Activated naive CD8-positive, alpha-beta T cell (primary cell): ENCODE measurements around the gene CPPED1.
"Not testable (repeated sequence)": the region's sequence is repeated elsewhere in the genome, so short reads cannot be mapped to it uniquely, and the experiment has no call there.

Source experiments
- H3K27ac Mint-ChIP-seq: one replicate; pipeline ENCODE4 v1.8.0; 2021; ENCODE audit warnings: mixed read lengths
- H3K27me3 Mint-ChIP-seq: one replicate; pipeline ENCODE4 v1.8.0; 2021; ENCODE audit warnings: mixed read lengths
- H3K36me3 Mint-ChIP-seq: one replicate; pipeline ENCODE4 v1.8.0; 2021; ENCODE audit warnings: mixed read lengths
- H3K4me1 Mint-ChIP-seq: one replicate; pipeline ENCODE4 v1.8.0; 2021; ENCODE audit warnings: low read depth, mixed read lengths
- H3K4me3 Mint-ChIP-seq: one replicate; pipeline ENCODE4 v1.8.0; 2021; ENCODE audit warnings: mild to moderate bottlenecking, mixed read lengths
- H3K9me3 Mint-ChIP-seq: one replicate; pipeline ENCODE4 v1.8.0; 2021; ENCODE audit warnings: low read depth, mixed read lengths

CPPED1 gene, protein sequence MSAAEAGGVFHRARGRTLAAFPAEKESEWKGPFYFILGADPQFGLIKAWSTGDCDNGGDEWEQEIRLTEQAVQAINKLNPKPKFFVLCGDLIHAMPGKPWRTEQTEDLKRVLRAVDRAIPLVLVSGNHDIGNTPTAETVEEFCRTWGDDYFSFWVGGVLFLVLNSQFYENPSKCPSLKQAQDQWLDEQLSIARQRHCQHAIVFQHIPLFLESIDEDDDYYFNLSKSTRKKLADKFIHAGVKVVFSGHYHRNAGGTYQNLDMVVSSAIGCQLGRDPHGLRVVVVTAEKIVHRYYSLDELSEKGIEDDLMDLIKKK

DNA sequence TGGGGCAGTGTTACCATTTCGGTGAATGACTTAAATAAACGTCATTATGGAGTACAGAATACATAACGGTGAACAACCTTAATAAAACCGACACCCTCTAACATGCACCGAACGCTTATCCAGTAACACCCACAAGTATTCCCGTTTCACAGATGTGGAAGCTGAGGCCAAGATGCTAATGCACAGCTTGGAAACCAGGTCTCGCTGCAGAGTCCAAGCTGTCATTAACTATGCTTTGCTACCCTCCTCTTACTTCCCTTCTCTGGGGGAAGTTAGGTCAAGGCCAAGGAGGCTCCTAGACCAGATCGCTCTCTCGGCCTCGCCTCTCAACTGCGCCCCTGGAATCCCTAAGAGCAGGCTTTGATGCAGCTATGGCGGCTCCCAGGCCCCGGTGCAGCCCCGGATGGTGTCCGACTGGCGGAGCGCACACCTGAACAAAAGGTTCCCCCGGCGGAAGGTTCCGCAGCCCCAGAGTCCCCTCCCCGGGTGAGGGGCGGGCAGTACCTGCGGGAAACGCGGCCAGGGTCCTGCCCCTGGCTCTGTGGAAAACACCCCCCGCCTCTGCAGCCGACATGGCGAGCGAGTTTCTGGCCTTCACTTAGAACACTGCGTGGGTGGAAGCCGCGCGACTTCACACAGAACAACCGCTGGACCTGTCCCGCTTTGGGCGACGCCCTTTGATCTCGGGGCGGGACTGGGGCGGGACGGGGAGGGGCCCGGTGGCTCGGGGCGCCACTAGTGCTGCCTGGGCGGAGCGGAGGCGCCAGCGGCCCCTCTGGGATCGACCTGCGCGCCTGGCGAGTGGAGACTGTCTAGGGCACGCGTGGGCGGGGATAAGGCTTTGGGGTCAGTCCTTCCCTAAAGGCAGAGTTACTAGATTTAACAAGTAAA is at the start of gene CPPED1:
Gene CPPED1, minus strand, starts transcription at position 685 of the 891 bp plus-strand sequence. Its CDS starts 111 bp downstream, at position 574.
- Mint-ChIP-seq H3K27me3 (peaks cover 3% of the 10 kb centered on the region), H3K9me3 (no peaks in the 10 kb centered on the region), H3K36me3 (peaks cover 4% of the 10 kb centered on the region), H3K4me3 (peak within 1 kb of the TSS; percentile 94), H3K4me1 (peaks cover 18% of the 10 kb centered on the region), H3K27ac (peak within 1 kb of the TSS; percentile 94)

GRCh38 chr16:12850186-12850585 is 46.5 kb upstream of the CPPED1 start:
- Mint-ChIP-seq H3K4me1 (no peaks in the 10 kb centered on the region), H3K27me3 (peaks cover 3% of the 10 kb centered on the region), H3K36me3 (no peaks in the 10 kb centered on the region)

DNA sequence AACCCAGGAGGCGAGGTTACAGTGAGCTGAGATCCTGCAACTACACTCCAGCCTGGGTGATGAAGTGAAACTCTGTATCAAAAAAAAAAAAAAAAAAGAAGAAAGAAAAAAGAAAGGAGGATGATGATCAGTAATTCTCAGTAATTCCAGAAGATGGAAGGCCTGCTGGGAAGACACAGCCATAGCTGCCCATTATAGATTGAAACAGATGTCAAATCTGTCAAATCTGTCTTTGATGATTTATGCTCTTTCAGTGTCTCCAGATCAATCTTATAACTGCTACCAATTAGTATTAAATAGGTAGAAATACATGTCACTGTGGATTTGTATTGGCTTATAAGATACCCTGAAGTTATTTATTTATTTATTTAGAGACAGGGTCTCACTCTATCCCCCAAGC is 42.9 kb upstream of the CPPED1 start:
- Mint-ChIP-seq H3K27ac (no peak overlapping the region), H3K9me3 (no peaks in the 10 kb centered on the region), H3K4me3 (no peak overlapping the region), H3K36me3 (no peaks in the 10 kb centered on the region), H3K4me1 (no peaks in the 10 kb centered on the region), H3K27me3 (peaks cover 7% of the 10 kb centered on the region)

More at GRCh38 chr16:12850186-12850585, 46.5 kb upstream of the CPPED1 start:
- H3K9me3 Mint-ChIP-seq = no peaks in the 10 kb centered on the region
- no peak overlapping the region for H3K27ac Mint-ChIP-seq
- H3K4me3 Mint-ChIP-seq = no peak overlapping the region

DNA sequence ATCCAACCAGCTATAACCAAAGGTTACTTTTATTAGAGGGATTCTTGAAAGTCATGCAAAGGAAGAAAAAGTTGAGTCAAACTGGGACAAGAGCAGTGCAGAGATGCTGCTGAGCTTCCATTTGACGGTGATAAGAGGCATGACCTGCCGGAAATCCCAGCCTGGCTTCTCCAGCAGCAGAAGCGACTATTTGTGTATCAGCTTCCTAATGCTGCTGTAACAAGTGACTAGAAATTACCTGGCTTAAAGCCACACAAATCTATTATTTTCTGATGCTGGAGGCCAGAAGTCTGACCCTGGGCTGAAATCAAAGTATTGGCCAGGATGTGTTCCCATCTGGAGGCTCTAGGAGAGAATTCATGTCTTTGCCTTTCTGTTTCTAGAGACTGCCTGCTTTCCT is 41.6 kb upstream of the CPPED1 start:
- peaks cover 6% of the 10 kb centered on the region for H3K9me3 Mint-ChIP-seq
- H3K4me1 Mint-ChIP-seq = no peaks in the 10 kb centered on the region
- H3K36me3 Mint-ChIP-seq = no peaks in the 10 kb centered on the region
- peaks cover 6% of the 10 kb centered on the region for H3K27me3 Mint-ChIP-seq
- no peak overlapping the region for H3K27ac Mint-ChIP-seq
- H3K4me3 Mint-ChIP-seq = no peak overlapping the region

GRCh38 chr16:12837756-12838155 is 34.1 kb upstream of the CPPED1 start:
- Mint-ChIP-seq H3K9me3 (peaks cover 13% of the 10 kb centered on the region), H3K4me1 (peaks cover 5% of the 10 kb centered on the region), H3K36me3 (no peaks in the 10 kb centered on the region), H3K27me3 (peaks cover 8% of the 10 kb centered on the region), H3K4me3 (no peak overlapping the region), H3K27ac (no peak overlapping the region)

GRCh38 chr16:12837291-12837690 is 33.6 kb upstream of the CPPED1 start:
- H3K27ac Mint-ChIP-seq = no peak overlapping the region
- H3K9me3 Mint-ChIP-seq = peaks cover 13% of the 10 kb centered on the region
- peaks cover 5% of the 10 kb centered on the region for H3K4me1 Mint-ChIP-seq
- no peak overlapping the region for H3K4me3 Mint-ChIP-seq
- no peaks in the 10 kb centered on the region for H3K36me3 Mint-ChIP-seq
- H3K27me3 Mint-ChIP-seq = peaks cover 11% of the 10 kb centered on the region

DNA sequence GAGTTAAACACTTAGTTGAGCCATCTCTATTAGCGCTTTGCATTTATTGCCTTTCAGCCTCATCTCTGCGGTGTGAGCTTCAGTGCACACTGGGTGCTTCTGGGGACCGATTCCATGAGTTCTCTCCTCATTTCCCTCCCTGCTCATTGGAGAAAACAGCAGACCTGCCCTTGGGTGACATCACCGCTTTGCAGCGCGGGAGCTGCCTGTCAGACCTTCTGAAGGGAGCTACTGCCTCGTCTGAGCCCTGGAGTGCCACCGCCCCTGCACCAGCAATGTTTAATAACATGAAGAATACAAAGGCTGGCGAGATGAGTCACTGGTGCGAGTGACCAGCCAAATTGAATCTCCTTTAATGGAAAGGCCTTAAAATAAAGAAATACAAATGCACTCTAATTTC is 30.2 kb upstream of the CPPED1 start:
- peaks cover 7% of the 10 kb centered on the region for H3K9me3 Mint-ChIP-seq
- H3K27ac Mint-ChIP-seq = no peak overlapping the region
- H3K4me3 Mint-ChIP-seq = no peak overlapping the region
- H3K36me3 Mint-ChIP-seq = no peaks in the 10 kb centered on the region
- peaks cover 5% of the 10 kb centered on the region for H3K4me1 Mint-ChIP-seq
- H3K27me3 Mint-ChIP-seq = peaks cover 18% of the 10 kb centered on the region

DNA sequence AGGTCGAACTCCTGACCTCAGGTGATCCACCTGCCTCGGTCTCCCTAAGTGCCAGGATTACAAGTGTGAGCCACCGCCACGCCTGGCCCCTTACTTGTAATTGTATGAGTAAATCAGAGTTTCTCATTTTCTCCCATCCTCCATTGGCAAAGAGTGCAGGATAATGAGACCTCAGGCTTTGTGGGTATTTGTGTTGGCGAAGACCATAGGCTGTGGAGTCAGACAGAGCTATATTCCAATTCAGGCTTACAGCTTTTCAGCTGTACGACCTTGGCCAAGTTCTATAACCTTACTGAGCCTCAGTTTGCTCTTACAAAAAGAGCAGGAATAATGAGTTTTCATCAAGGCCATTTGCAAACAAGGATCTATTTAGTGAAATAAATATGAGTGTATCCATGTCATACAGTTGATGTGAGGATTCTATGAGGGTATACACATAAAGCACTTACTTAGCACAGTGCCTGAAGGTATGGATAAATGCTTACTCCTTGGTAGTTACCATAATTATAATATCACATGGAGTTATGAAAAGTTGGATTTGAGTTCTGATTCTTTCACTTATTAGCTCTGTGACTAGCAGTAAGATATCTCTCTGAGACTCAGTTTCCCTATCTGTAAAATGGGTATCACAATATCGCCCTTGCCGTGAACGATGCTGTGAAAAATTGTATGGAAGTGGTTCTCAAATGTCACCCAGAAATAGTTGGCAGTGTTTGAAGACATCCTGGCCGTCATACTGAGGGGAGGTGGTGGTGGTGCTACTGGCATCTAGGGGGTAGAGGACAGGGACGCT is 25.6 kb upstream of the CPPED1 start:
- H3K27ac Mint-ChIP-seq = no peak overlapping the region

DNA sequence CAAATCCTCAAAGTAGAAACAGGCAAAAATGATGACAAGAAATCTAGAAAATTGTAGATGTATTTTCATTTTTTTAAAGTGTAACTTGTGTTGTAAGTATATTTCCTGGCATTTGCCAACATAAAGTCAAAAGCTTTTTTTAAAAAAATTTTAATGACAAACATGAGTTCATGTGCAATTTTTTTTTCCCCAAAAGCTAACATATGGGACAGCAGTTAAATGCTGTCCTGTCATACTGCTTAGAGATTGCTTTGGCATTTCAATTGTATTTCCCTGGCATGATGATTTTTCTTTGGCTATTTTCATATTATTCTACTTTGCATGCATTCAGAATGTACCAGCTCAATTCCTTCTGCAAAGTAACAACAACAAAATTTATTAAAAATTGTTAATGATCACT is 24.5 kb upstream of the CPPED1 start:
- Mint-ChIP-seq H3K27me3 (peaks cover 12% of the 10 kb centered on the region), H3K4me1 (no peaks in the 10 kb centered on the region), H3K9me3 (no peaks in the 10 kb centered on the region), H3K36me3 (no peaks in the 10 kb centered on the region), H3K27ac (no peak overlapping the region), H3K4me3 (no peak overlapping the region)

More for the DNA sequence above, 25.6 kb upstream of the CPPED1 start:
- Mint-ChIP-seq H3K4me1 (no peaks in the 10 kb centered on the region), H3K36me3 (no peaks in the 10 kb centered on the region), H3K9me3 (no peaks in the 10 kb centered on the region), H3K4me3 (no peak overlapping the region), H3K27me3 (peaks cover 14% of the 10 kb centered on the region)

GRCh38 chr16:12826559-12826958 is 22.9 kb upstream of the CPPED1 start:
- H3K27ac Mint-ChIP-seq = no peak overlapping the region
- H3K4me3 Mint-ChIP-seq = no peak overlapping the region
- H3K36me3 Mint-ChIP-seq = no peaks in the 10 kb centered on the region
- peaks cover 9% of the 10 kb centered on the region for H3K27me3 Mint-ChIP-seq
- H3K4me1 Mint-ChIP-seq = no peaks in the 10 kb centered on the region
- H3K9me3 Mint-ChIP-seq = no peaks in the 10 kb centered on the region

- Mint-ChIP-seq H3K4me1 (peaks cover 4% of the 10 kb centered on the region), H3K4me3 (no peak overlapping the region), H3K36me3 (no peaks in the 10 kb centered on the region), H3K27me3 (peaks cover 1% of the 10 kb centered on the region), H3K27ac (no peak overlapping the region), H3K9me3 (no peaks in the 10 kb centered on the region)
Measured at GRCh38 chr16:12819126-12820117, 15.7 kb upstream of the CPPED1 start.

DNA sequence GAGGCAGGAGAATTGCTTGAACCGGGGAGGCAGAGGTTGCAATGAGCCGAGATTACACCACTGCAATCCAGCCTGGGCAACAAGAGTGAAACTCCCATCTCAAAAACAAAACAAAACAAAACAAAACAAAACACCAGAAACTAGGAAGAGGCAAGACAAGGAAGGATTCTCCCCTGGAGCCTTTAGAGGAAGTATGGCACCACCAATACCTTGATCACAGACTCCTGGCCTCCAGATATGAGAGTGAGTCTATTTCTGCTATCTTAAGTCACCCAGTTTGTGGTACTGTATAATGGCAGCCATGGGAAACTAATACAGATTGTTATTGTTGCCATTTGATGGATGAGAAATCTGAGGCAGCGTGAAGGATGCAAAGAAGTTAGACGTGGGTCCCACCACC is 14.6 kb upstream of the CPPED1 start:
- Mint-ChIP-seq H3K9me3 (no peaks in the 10 kb centered on the region), H3K4me1 (peaks cover 4% of the 10 kb centered on the region), H3K4me3 (no peak overlapping the region), H3K27me3 (peaks cover 1% of the 10 kb centered on the region), H3K36me3 (no peaks in the 10 kb centered on the region), H3K27ac (no peak overlapping the region)

DNA sequence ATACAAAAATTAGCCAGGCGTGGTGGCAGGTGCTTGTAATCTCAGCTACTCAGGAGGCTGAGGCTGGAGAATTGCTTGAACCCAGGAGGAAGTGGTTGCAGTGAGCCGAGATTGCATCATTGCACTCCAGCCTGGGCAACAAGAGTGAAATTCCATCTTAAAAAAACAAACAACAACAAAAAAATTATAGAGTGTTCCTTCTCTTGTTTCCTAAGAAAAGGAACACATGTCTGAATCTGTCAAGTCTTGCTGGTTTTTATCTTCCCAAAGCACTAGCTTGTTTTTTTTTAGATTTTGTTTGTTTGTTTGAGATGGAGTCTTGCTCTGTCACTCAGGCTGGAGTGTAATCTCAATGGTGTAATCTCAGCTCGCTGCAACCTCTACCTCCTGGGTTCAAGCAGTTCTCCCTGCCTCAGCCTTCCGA is 13.1 kb upstream of the CPPED1 start:
- H3K36me3 Mint-ChIP-seq, H3K27me3 Mint-ChIP-seq, H3K4me1 Mint-ChIP-seq, H3K27ac Mint-ChIP-seq, H3K9me3 Mint-ChIP-seq, H3K4me3 Mint-ChIP-seq: not testable (repeated sequence)

- no peak overlapping the region for H3K27ac Mint-ChIP-seq
- peaks cover 2% of the 10 kb centered on the region for H3K36me3 Mint-ChIP-seq
- no peaks in the 10 kb centered on the region for H3K9me3 Mint-ChIP-seq
- no peak overlapping the region for H3K4me3 Mint-ChIP-seq
- peaks cover 1% of the 10 kb centered on the region for H3K27me3 Mint-ChIP-seq
- H3K4me1 Mint-ChIP-seq = peaks cover 4% of the 10 kb centered on the region
Measured at GRCh38 chr16:12815361-12815760, 11.7 kb upstream of the CPPED1 start.
